SK-N-SH treated with all-trans-retinoic acid at 6 μM for 48 hours (cell line): ENCODE results near the gene KRTAP4-8.
"Not testable (repeated sequence)": the region's sequence is repeated elsewhere in the genome, so short reads cannot be mapped to it uniquely, and the experiment has no call there.

Experiments
- ATAC-seq: fragments of 200-7000 bp; cut with Tn5 transposase; 3 replicates; pipeline ENCODE4 v1.9.1; 2020; ENCODE audit warnings: mild to moderate bottlenecking, moderate library complexity
- ARNTL ChIP-seq: fragments of 450-650 bp; formaldehyde crosslinking; IDR thresholded peaks from 2 replicates; pipeline ENCODE4 v1.5.0; 2020; ENCODE audit warnings: low read depth, mild to moderate bottlenecking, moderate library complexity, borderline replicate concordance
- ESRRG ChIP-seq: fragments of 250-450 bp; sonication (Bioruptor Pico); IDR thresholded peaks from 2 replicates; pipeline ENCODE4 v1.6.1; 2021; ENCODE audit warnings: mild to moderate bottlenecking
- ISL1 ChIP-seq: fragments of 250-450 bp; sonication (Bioruptor Pico); IDR thresholded peaks from 2 replicates; pipeline ENCODE4 v2.1.2; 2022; ENCODE audit warnings: mild to moderate bottlenecking, moderate library complexity
- SNAI2 ChIP-seq: fragments of 250-450 bp; sonication (Bioruptor Pico); IDR thresholded peaks from 2 replicates; pipeline ENCODE4 v1.5.0; 2020; ENCODE audit warnings: mild to moderate bottlenecking, moderate library complexity
- TCF4 ChIP-seq: fragments of 250-450 bp; sonication (Bioruptor Pico); IDR thresholded peaks from 2 replicates; pipeline ENCODE4 v1.8.0; 2021; ENCODE audit warnings: mild to moderate bottlenecking, moderate library complexity, borderline replicate concordance
- TOX ChIP-seq: fragments of 250-450 bp; sonication (Bioruptor Pico); IDR thresholded peaks from 2 replicates; pipeline ENCODE4 v1.8.0; 2021; ENCODE audit warnings: mild to moderate bottlenecking, moderate library complexity, borderline replicate concordance
- ZC3H10 ChIP-seq: fragments of 250-450 bp; sonication (Bioruptor Pico); IDR thresholded peaks from 2 replicates; pipeline ENCODE4 v1.5.1; 2021; ENCODE audit warnings: mild to moderate bottlenecking, moderate library complexity
- ZFP3 ChIP-seq: fragments of 250-450 bp; sonication (Bioruptor Pico); IDR thresholded peaks from 2 replicates; pipeline ENCODE4 v1.5.0; 2020; ENCODE audit warnings: mild to moderate bottlenecking, moderate library complexity
- ZFP30 ChIP-seq: fragments of 450-650 bp; formaldehyde crosslinking; IDR thresholded peaks from 2 replicates; pipeline ENCODE4 v1.5.0; 2022; ENCODE audit warnings: mild to moderate bottlenecking, moderate library complexity
- ZNF70 ChIP-seq: fragments of 450-650 bp; formaldehyde crosslinking; IDR thresholded peaks from 2 replicates; pipeline ENCODE4 v1.5.0; 2020; ENCODE audit warnings: mild to moderate bottlenecking, moderate library complexity
- ZNF8 ChIP-seq: fragments of 450-650 bp; formaldehyde crosslinking; IDR thresholded peaks from 2 replicates; pipeline ENCODE4 v1.5.0; 2020; ENCODE audit warnings: mild to moderate bottlenecking, moderate library complexity
- TF ChIP-seq, protein P1 (sequence below): fragments of 250-450 bp; sonication (Bioruptor Pico); IDR thresholded peaks from 2 replicates; pipeline ENCODE4 v1.8.0; 2021; ENCODE audit warnings: low read depth, mild to moderate bottlenecking, moderate library complexity, borderline replicate concordance
- TF ChIP-seq, protein P2 (sequence below): fragments of 250-450 bp; sonication (Bioruptor Pico); IDR thresholded peaks from 2 replicates; pipeline ENCODE4 v1.5.1; 2021; ENCODE audit warnings: mild to moderate bottlenecking, moderate library complexity
- TF ChIP-seq, protein P3 (sequence below): fragments of 250-450 bp; sonication (Bioruptor Pico); IDR thresholded peaks from 2 replicates; pipeline ENCODE4 v1.8.0; 2020; ENCODE audit warnings: mild to moderate bottlenecking, moderate library complexity, borderline replicate concordance

KRTAP4-8 gene

DNA sequence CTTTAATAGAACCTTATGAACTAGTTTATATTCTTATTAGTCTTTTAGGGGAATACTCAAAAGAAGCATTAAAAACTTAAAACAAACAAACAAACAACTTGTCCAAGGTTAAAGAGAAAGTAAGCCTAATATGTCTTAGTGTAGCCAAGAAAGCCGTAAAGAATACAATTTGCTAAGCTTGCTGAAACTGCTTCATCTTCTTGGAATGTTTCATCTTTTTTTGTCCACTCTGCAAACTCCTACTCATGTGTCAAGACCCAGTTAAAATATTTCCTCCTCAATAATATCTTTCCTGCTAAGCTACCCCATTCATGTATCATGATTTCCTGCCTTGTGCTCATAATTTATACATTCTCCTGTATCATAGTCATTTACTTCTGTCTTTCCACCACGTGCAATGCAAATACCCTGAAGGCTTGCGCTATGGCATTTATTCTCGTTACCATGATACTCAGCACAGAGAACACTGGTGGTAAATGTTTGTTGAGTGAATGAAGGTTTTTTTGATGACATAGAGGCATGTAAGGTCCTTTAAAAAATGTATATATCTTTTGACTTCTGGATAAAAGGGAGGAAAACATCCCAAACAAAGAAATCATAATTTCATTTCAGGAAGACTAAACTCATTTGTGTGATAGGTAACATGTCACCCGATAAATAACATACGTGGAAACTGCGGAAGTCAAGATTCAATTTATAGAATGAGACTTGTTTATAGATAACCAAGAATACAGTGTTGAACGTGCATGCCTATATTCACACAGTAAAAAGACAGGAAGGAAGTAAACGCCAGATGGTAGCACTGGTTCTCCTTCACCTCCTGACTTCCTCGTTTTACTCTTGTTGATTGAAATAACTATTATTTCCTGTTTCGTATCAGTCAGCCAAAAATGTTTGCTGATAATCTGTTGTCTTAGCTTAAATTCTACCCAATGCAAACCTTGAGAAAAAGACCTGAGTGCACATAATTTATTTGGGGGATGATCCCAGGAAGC is 22.1 kb upstream of the KRTAP4-8 start:
- ATAC-seq, result not testable (repeated sequence)

DNA sequence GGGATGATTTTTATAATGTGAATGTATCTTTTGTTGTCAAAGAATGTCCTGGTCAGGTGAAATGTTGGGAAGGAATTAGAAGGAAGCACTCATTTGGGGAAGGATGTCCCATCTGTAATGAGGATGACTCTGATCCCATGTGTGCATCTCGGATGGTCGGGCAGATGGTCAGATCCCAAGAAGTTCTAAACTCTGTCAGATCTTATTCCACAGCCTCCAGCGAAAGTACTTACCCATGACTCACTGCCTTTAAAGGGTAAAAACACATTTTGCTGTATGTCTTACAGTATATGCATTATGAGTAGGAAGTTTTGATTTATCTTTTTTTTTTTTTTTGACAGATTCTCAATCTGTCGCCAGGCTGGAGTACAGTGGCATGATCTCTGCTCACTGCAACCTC is 20.8 kb upstream of the KRTAP4-8 start:
- no peak for TF ChIP-seq SNAI2 (CRISPR knock-in tag)
- ATAC-seq, result no peak

DNA sequence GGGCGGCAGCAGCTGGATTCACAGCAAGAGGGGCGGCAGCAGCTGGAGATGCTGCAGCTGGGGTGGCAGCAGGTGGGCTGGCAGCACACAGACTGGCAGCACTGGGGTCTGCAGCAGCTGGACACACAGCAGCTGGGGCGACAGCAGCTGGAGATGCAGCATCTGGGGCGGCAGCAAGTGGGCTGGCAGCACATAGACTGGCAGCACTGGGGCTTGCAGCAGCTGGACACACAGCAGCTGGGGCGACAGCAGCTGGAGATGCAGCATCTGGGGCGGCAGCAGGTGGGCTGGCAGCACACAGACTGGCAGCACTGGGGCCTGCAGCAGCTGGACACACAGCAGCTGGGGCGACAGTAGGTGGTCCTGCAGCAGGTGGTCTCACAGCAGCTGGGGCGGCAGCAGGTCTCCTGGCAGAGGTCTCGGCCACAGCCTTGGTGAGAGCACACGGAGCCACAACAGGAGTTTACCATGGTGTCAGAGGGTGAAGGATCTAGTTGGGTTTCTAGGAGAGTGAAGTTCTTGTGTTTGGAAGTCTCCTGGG is 20.0 kb upstream of the KRTAP4-8 start, which contains the start of gene KRTAP4-11:
TSS of gene KRTAP4-11 (minus strand) at position 528 of the 541 bp plus-strand sequence. CDS start at position 470, 58 bp downstream.
- ATAC-seq, result not testable (repeated sequence)

DNA sequence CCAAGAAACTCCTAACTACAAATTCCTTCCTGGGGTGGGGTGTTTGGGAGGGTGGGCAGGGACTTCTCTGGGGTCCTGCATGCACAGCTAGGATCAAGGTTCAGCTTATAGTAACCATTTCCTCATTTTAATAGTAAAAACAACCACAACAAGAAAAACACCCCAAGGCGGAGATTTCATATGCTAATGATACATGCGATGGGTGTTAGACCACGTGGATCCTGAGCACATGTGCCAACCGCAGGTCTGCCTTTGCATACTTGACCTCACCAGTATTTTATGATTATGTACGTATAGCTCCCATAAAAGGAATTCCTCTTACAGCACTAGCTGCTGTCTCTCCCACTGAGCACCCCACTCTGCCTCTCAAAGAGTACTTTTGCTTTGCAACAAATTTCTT is 18.4 kb upstream of the KRTAP4-8 start:
- ATAC-seq, result no peak
- TF ChIP-seq ZC3H10 (CRISPR knock-in tag) (no peak), ISL1 (CRISPR knock-in tag) (no peak), TOX (CRISPR knock-in tag) (no peak), ZNF8 (CRISPR knock-in tag) (no peak), SNAI2 (CRISPR knock-in tag) (no peak), ZFP3 (CRISPR knock-in tag) (no peak)
- TF ChIP-seq, protein P1, sequence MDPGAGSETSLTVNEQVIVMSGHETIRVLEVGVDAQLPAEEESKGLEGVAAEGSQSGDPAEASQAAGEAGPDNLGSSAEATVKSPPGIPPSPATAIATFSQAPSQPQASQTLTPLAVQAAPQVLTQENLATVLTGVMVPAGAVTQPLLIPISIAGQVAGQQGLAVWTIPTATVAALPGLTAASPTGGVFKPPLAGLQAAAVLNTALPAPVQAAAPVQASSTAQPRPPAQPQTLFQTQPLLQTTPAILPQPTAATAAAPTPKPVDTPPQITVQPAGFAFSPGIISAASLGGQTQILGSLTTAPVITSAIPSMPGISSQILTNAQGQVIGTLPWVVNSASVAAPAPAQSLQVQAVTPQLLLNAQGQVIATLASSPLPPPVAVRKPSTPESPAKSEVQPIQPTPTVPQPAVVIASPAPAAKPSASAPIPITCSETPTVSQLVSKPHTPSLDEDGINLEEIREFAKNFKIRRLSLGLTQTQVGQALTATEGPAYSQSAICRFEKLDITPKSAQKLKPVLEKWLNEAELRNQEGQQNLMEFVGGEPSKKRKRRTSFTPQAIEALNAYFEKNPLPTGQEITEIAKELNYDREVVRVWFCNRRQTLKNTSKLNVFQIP (CRISPR knock-in tag), result no peak
- TF ChIP-seq, protein P2, sequence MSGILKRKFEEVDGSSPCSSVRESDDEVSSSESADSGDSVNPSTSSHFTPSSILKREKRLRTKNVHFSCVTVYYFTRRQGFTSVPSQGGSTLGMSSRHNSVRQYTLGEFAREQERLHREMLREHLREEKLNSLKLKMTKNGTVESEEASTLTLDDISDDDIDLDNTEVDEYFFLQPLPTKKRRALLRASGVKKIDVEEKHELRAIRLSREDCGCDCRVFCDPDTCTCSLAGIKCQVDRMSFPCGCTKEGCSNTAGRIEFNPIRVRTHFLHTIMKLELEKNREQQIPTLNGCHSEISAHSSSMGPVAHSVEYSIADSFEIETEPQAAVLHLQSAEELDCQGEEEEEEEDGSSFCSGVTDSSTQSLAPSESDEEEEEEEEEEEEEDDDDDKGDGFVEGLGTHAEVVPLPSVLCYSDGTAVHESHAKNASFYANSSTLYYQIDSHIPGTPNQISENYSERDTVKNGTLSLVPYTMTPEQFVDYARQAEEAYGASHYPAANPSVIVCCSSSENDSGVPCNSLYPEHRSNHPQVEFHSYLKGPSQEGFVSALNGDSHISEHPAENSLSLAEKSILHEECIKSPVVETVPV (CRISPR knock-in tag), result no peak
- TF ChIP-seq, protein P3, sequence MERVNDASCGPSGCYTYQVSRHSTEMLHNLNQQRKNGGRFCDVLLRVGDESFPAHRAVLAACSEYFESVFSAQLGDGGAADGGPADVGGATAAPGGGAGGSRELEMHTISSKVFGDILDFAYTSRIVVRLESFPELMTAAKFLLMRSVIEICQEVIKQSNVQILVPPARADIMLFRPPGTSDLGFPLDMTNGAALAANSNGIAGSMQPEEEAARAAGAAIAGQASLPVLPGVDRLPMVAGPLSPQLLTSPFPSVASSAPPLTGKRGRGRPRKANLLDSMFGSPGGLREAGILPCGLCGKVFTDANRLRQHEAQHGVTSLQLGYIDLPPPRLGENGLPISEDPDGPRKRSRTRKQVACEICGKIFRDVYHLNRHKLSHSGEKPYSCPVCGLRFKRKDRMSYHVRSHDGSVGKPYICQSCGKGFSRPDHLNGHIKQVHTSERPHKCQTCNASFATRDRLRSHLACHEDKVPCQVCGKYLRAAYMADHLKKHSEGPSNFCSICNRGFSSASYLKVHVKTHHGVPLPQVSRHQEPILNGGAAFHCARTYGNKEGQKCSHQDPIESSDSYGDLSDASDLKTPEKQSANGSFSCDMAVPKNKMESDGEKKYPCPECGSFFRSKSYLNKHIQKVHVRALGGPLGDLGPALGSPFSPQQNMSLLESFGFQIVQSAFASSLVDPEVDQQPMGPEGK (CRISPR knock-in tag), result no peak
- TF ChIP-seq, all 23 proteins: peak for 0

DNA sequence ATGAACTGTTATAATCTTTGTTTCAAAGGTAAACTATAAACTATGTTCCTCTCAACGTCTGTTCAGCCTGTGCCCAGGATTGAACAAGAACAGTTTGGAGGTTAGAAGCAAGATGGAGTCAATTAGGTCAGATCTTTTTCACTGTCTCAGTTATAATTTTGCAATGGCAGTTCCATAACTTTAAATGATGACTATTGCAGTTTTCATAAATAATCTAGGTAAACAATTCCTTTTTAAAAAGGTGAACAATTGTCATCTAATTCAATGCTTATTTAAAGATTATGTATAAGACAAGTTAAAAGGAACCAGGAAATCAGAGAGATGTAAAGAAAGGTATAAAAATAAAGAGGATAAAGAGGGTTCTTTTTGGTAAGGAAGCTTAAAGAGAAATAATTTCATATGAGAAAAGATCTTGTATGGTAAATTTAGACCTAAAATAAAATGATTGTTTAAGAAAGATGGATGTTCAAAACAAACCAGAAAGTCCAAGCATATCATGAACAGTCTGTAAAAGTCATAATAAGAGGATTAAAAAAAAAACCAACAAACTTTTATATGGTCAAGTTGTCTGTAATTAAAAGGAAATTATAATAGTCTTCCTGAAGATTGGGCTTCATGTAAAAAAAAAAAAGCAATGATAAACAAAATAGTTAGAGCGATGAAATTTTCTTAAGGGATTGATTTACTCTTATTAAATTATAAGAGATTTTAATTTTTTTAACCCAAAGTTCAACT is 13.4 kb upstream of the KRTAP4-8 start:
- ATAC-seq, result no peak
- TF ChIP-seq ZC3H10 (CRISPR knock-in tag) (no peak), ARNTL (CRISPR knock-in tag) (no peak), SNAI2 (CRISPR knock-in tag) (no peak), ZNF70 (no peak), TCF4 (CRISPR knock-in tag) (no peak), ZFP3 (CRISPR knock-in tag) (no peak), ESRRG (CRISPR knock-in tag) (no peak), ZFP30 (CRISPR knock-in tag) (no peak)
- TF ChIP-seq, protein P1 (CRISPR knock-in tag), result no peak

DNA sequence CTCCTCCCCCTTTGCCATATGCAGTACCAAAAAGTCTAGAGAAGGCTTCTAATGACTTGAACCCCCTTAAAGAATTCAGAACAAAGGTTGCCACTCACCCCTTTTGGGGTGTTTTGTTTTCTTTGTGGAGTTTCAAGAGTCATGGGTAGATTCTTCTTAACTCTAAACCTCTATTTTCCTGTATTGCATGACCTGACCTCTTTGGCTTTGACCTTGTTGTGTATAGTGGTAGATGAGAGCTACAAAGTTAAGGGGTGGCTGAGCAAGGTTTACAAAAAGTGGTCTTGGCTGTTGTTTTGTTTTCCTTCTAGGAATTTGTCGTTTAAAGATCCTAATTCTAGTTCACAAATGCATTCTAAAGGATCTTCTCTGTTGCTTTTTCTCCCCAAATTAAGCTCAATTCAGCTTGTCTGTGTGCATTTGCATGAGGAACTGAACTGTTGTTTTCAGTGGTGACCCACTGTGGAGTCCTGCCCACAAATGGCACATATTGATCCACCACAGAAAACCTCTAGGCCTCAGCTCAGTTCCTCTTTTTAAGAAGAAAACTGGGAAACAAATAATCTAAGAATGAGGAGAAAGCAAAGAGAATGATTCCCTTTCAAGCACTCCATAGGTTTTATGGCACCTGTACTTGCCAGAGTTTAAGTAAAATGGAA is 10.9 kb upstream of the KRTAP4-8 start:
- not testable (repeated sequence) for ATAC-seq
